Central memory CD4-positive, alpha-beta T cell (primary cell): ENCODE data around the gene RSRC1.
"Not testable (repeated sequence)": the region's sequence is repeated elsewhere in the genome, so short reads cannot be mapped to it uniquely, and the experiment has no call there.

Experiments used
- DNase-seq: peaks from one replicate; pipeline ENCODE4 v3.0.0; 2022

Gene RSRC1

DNA sequence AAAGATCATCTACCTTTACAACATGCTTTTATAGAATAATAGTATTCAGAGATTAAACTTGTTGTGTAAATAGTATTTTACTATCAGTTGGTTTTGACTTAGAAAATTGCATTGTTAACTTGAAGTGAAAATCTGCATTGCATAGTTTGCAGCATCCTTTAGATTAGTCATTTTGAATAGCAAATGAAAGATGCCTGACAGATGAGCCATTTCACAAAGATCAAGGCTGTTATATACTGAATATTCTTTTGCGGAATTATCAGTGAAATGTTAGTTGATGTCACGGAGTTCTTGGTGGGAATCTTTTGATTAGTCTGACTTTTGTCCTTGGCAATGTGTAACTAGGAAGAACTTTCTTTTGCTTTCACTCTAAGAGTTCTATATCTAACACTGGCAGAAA, 24.5 kb downstream of the RSRC1 start:
- no peak for DNase-seq

- no peak for DNase-seq
Measured at GRCh38 chr3:158140396-158140795, 30.5 kb downstream of the RSRC1 start.

GRCh38 chr3:158148218-158148617, 38.3 kb downstream of the RSRC1 start:
- DNase-seq = no peak

DNA sequence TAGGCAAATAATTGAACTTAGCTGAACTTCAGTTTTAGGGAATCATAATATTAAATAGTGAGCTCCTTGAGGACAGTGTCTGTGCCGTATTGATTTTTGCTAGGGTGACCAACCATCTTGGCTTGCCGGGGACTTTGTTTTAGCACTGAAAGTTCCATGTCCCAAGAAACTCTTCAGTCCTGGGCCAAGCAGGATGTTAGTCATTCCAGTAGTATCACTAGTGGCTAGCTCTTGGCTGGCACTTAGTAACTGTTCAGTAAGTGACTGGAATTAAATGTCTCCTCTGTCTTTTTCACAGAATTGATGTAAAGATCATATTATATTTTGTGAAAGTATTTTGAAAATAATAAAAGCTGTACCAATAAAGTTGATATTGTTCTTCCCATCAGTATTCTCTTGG, 42.3 kb downstream of the RSRC1 start:
- DNase-seq = no peak

GRCh38 chr3:158158969-158159368, 49.1 kb downstream of the RSRC1 start:
- DNase-seq = no peak

GRCh38 chr3:158159714-158160113, 49.8 kb downstream of the RSRC1 start:
- DNase-seq = no peak

DNA sequence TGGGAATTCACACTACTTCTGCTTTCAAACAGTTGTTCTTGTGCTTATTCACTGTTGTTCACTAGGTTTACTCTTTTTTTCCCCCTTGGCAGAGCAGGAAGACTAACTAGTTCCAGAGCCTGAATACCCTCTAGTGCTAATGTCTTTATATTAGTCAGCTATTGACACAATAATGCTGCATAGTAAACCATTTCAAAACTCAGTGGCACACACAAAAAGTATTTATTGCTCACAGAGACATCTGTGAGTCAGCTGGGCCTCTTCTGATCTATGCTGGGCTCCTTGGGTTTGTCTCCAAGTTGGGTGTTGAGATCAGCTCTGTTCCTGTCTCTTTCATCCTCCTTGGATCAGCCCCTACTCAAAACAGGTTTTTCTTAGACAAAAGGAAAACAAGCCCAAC, 51.1 kb downstream of the RSRC1 start:
- DNase-seq = no peak

DNA sequence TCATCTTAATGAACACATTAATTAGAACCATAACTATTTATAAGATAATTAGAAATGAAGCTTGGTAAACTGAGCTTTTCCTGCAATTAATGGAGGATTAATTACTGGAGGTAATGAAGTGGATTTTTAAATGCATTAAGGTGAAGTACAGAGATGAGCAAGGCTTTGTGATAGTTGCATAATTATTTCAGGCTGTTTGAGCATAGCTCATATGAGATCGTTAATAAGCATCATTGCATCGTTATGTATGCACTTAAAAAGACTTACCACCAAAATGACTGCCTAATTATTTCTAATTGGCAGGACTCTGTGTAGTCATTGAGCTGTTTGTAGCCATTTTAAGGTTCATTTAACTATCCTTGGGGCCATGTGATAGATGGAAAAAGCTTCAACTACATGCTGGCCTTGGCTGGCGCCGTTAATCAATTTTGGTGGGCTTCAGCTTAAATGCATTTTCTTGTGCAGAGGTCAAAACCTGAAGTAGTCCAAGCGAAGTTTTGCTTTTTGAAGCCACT, 55.3 kb downstream of the RSRC1 start:
- DNase-seq = no peak

- DNase-seq = no peak
Measured at GRCh38 chr3:158165730-158166129, 55.8 kb downstream of the RSRC1 start.

GRCh38 chr3:158166223-158166622, 56.3 kb downstream of the RSRC1 start:
- no peak for DNase-seq

DNA sequence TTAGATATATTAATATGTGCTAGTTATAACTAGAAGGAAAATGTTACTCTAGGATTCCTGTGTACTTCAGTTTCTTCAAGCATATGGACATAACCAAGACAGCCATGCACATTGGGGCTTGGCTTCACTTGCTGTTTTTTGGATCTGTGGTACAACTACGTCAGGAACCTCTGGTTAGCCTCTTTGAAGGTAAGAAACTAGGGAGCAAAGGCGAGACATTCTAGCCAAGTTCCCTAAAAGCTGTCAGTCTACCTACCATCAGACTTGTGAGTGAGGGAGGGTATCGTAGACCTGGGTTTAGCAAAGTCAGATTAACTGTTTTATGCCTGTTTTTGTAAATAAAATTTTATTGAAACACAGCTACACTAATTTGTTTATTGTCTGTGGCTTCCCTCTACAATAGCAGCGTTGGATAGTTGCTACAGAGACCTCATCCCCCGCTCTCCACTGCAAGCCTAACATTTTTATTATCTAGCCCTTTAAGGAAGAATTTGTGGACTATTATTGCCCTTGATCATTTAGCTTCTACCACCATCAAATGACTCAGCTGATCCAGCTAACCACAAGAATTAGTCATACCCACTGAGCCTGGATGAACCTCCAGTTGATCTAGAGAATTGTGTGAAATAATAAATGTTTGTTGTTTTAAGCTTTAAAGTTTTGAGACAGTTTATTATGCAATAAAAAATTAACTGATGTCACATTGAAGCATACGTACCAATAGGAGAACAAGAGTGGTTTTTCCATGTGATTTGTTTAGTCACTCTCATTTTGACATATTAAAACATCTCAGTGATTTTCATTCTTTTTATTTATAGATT, 58.1 kb downstream of the RSRC1 start:
- DNase-seq = no peak

DNA sequence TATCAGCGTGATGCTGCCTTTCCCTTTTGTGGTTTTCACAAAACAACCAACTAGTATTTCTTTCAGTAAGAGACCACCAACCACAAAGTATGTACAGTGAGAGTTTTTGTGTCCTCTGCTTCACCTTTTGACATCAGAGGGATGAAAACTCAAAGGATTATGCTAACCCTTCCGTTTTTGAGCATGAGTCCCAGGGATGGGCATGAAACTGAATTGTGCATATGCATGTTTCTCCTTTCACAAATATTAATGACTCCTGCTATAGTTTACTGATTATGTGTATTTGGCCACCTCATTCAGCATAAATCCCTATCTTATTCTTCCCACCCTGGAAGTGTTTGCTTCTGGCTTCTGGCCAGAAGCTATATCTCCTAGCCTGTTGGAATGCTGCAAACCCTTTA, 59.2 kb downstream of the RSRC1 start:
- no peak for DNase-seq

DNA sequence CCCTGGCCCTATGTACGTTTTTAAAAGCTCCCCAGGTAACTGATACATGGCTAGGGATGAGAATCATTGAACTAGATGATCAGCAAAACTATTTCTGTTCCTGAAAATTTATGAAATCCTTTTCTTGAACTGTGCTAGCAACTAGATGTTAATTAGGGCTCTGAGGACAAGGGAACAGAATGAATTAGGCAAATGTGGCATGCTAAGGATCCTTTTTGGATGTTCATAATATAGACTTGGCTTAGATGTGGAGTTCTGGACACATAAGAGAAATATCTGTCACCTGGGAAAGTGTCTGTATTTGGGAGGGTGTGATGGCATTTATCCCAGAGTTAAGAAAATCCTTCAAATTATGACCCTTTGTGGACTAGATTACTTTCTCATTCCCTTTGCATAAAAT, 71.2 kb downstream of the RSRC1 start:
- no peak for DNase-seq

GRCh38 chr3:158185711-158186110, 75.8 kb downstream of the RSRC1 start:
- no peak for DNase-seq

GRCh38 chr3:158200955-158201354, 91.1 kb downstream of the RSRC1 start:
- no peak for DNase-seq

- DNase-seq = no peak
Measured at GRCh38 chr3:158205324-158205723, 95.4 kb downstream of the RSRC1 start.

DNA sequence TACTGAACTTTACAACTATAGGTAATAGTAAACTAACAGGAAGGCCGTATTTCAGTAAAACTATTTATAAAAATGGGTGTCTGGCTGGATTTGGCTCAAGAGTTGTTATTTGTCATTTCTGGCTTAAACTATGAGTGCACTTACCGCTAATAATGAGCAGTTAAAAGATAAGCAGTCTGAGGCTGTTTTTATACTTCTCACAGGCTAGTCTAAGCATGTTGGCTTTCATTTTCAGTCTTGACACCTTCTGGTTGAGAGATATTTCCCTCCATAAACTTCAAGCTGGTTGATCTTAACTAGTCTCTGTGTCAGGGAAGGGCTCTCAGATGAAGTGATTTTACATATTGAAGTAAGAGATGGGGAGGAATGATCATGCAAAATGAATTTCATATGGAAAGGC, 96.1 kb downstream of the RSRC1 start:
- DNase-seq = no peak

- DNase-seq = no peak
Measured at GRCh38 chr3:158210067-158210466, 100.2 kb downstream of the RSRC1 start.

DNA sequence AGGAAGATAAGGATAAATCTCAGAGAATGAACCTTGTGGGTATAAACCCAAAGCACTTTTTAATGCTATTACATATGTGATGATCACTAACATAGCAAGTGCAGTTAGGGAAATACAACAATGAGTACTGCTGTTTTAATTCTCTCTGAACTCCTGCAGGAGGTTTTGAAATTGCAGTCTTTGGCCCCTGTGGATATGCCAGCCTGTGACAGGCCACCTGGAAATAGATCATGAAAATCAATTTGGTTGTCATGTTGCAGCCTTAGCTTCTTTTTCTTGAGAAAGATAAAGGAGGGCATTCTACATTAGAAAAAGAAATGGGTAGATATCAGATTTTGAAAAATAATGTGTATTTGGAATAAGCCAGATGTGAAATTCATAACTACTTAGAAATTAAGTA, 103.6 kb downstream of the RSRC1 start:
- no peak for DNase-seq

DNA sequence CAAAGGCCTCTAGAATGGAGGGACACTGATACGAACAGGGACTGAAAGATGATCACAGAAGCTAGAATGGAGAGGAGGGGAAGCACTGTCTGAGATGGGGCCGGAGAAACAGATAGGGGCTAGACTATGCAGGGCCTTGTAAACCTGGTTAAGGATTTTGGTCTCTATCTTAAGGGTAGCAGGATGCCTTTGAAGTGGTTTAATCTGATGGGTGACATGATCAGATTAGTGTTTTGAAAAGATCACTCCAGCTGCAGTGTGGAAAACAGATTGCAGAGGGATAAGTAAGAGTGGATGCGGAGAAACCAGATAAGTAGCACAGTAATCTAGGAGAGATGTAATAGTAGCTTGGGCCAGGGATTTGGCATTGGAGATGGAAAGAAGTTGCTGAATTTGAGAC, 108.1 kb downstream of the RSRC1 start:
- no peak for DNase-seq

- no peak for DNase-seq
Measured at GRCh38 chr3:158220575-158220974, 110.7 kb downstream of the RSRC1 start.

- DNase-seq = no peak
Measured at GRCh38 chr3:158221426-158221825, 111.5 kb downstream of the RSRC1 start.

DNA sequence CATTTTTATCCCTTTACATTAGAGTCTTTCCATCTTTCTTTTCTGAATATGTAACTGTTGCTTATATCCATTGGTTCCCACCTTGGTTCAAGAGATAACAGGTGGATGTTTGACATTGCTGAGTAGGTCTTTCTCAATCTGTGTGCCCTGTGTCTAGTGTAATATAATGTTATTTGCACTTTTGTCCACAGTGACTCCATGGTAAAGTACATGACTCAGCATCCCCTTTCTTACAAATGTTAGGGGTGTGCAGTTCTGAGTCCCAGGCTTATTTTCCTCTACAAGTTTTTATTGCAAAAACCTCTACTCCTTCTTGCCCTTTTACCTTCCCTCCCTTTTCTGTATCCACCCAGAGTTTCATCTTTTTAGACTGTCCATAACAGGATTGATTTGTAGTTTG, 116.5 kb downstream of the RSRC1 start:
- DNase-seq = no peak

GRCh38 chr3:158228942-158229341, 119.1 kb downstream of the RSRC1 start:
- not testable (repeated sequence) for DNase-seq

DNA sequence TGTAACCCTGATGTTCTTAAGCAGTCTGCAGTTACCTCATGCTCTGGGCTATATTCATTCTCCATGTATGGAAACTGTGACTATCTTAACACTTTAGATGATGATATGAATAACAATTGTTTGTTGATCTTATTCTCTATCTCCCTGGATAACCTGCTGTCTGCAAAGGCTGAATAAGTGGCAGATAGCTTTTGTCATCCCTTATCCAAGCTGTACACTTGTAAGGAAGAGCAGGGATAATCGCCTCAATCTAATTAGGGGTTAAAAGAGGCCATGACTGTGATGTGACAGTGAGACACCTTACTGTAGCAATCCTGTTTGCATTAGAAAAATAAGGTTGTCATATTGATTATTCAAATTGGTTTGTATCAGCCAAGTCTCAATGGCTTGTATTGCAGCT, 123.9 kb downstream of the RSRC1 start:
- no peak for DNase-seq
